SK-N-SH treated with all-trans-retinoic acid at 6 μM for 48 hours (cell line): ENCODE results near the gene LRRK1.

Source experiments
- ATAC-seq: fragments of 200-7000 bp; cut with Tn5 transposase; 3 replicates; pipeline ENCODE4 v1.9.1; 2020; ENCODE audit warnings: mild to moderate bottlenecking, moderate library complexity
- ARNTL ChIP-seq: fragments of 450-650 bp; formaldehyde crosslinking; IDR thresholded peaks from 2 replicates; pipeline ENCODE4 v1.5.0; 2020; ENCODE audit warnings: low read depth, mild to moderate bottlenecking, moderate library complexity, borderline replicate concordance
- BACH2 ChIP-seq: fragments of 250-450 bp; sonication (Bioruptor Pico); IDR thresholded peaks from 2 replicates; pipeline ENCODE4 v1.9.0; 2021; ENCODE audit warnings: mild to moderate bottlenecking, borderline replicate concordance
- CSDC2 ChIP-seq: fragments of 250-450 bp; sonication (Bioruptor Pico); IDR thresholded peaks from 2 replicates; pipeline ENCODE4 v1.5.0; 2020; ENCODE audit warnings: mild to moderate bottlenecking, moderate library complexity
- ESRRG ChIP-seq: fragments of 250-450 bp; sonication (Bioruptor Pico); IDR thresholded peaks from 2 replicates; pipeline ENCODE4 v1.6.1; 2021; ENCODE audit warnings: mild to moderate bottlenecking
- OSR1 ChIP-seq: fragments of 250-450 bp; sonication (Bioruptor Pico); IDR thresholded peaks from 2 replicates; pipeline ENCODE4 v1.8.0; 2022; ENCODE audit warnings: moderate library complexity, mild to moderate bottlenecking, inconsistent platforms
- PPARA ChIP-seq: fragments of 250-450 bp; sonication (Bioruptor Pico); IDR thresholded peaks from 2 replicates; pipeline ENCODE4 v1.5.0; 2020; ENCODE audit warnings: mild to moderate bottlenecking, borderline replicate concordance
- RARB ChIP-seq: fragments of 250-450 bp; sonication (Bioruptor Pico); IDR thresholded peaks from 2 replicates; pipeline ENCODE4 v1.8.0; 2021; ENCODE audit warnings: mild to moderate bottlenecking, moderate library complexity
- SNAI2 ChIP-seq: fragments of 250-450 bp; sonication (Bioruptor Pico); IDR thresholded peaks from 2 replicates; pipeline ENCODE4 v1.5.0; 2020; ENCODE audit warnings: mild to moderate bottlenecking, moderate library complexity
- TCF4 ChIP-seq: fragments of 250-450 bp; sonication (Bioruptor Pico); IDR thresholded peaks from 2 replicates; pipeline ENCODE4 v1.8.0; 2021; ENCODE audit warnings: mild to moderate bottlenecking, moderate library complexity, borderline replicate concordance
- TOX ChIP-seq: fragments of 250-450 bp; sonication (Bioruptor Pico); IDR thresholded peaks from 2 replicates; pipeline ENCODE4 v1.8.0; 2021; ENCODE audit warnings: mild to moderate bottlenecking, moderate library complexity, borderline replicate concordance
- ZC3H10 ChIP-seq: fragments of 250-450 bp; sonication (Bioruptor Pico); IDR thresholded peaks from 2 replicates; pipeline ENCODE4 v1.5.1; 2021; ENCODE audit warnings: mild to moderate bottlenecking, moderate library complexity
- ZFP3 ChIP-seq: fragments of 250-450 bp; sonication (Bioruptor Pico); IDR thresholded peaks from 2 replicates; pipeline ENCODE4 v1.5.0; 2020; ENCODE audit warnings: mild to moderate bottlenecking, moderate library complexity
- ZFP30 ChIP-seq: fragments of 450-650 bp; formaldehyde crosslinking; IDR thresholded peaks from 2 replicates; pipeline ENCODE4 v1.5.0; 2022; ENCODE audit warnings: mild to moderate bottlenecking, moderate library complexity
- ZNF565 ChIP-seq: fragments of 450-650 bp; formaldehyde crosslinking; conservative IDR thresholded peaks from 2 replicates; pipeline ENCODE4 v1.5.0; 2020; ENCODE audit warnings: low read depth, mild to moderate bottlenecking, moderate library complexity
- ZNF70 ChIP-seq: fragments of 450-650 bp; formaldehyde crosslinking; IDR thresholded peaks from 2 replicates; pipeline ENCODE4 v1.5.0; 2020; ENCODE audit warnings: mild to moderate bottlenecking, moderate library complexity
- ZNF8 ChIP-seq: fragments of 450-650 bp; formaldehyde crosslinking; IDR thresholded peaks from 2 replicates; pipeline ENCODE4 v1.5.0; 2020; ENCODE audit warnings: mild to moderate bottlenecking, moderate library complexity
- TF ChIP-seq, protein P1 (sequence below): fragments of 250-450 bp; sonication (Bioruptor Pico); IDR thresholded peaks from 2 replicates; pipeline ENCODE4 v1.8.0; 2020; ENCODE audit warnings: mild to moderate bottlenecking, moderate library complexity, borderline replicate concordance
- TF ChIP-seq, protein P2 (sequence below): fragments of 250-450 bp; sonication (Bioruptor Pico); IDR thresholded peaks from 2 replicates; pipeline ENCODE4 v1.5.1; 2021; ENCODE audit warnings: mild to moderate bottlenecking, moderate library complexity
- TF ChIP-seq, protein P3 (sequence below): fragments of 250-450 bp; sonication (Bioruptor Pico); IDR thresholded peaks from 2 replicates; pipeline ENCODE4 v1.5.1; 2020; ENCODE audit warnings: low read depth, mild to moderate bottlenecking, moderate library complexity

Gene LRRK1

DNA sequence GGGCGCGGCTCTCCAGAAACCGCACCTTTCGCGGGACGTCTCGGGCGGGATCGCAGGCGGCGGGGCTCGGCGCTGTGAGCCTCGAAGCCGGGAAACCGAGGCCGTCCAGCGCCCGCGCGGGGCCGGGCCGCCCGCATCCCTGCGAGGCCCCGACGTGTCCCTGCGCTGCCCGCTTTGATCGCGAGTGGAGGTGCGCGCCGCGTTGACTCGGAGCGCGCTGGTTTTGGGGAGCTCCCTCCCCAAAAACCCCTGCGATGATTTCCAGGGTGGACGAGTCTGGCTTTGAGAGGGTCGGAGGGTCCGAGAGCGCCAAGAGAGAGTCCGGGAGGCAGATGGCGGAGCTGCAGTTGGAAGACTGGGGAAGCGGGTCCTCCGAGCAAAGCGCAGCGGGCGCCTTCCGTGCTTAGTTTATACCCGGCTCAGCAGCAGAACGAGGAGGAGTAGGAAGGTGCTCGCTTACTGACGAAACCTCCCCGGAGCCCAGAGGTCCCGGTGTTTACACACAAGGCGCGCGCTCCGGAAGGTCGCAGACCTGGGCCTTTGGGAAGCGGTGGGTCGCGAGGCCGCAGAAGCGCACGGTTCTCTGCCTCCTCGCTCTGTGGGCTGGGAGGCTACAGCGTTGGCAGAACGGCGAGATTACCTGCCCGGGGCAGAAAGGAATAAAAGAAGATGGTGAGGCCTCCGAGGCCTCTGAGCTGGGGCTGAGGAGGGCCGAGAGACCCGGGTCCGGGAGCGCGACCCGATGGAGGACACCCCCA is 38.8 kb upstream of the LRRK1 start:
- TF ChIP-seq PPARA (CRISPR knock-in tag) (no peak), TCF4 (CRISPR knock-in tag) (no peak), ZFP30 (no peak), ZC3H10 (no peak), SNAI2 (CRISPR knock-in tag) (no peak), RARB (CRISPR knock-in tag) (no peak), BACH2 (CRISPR knock-in tag) (no peak)
- ATAC-seq = no peak

DNA sequence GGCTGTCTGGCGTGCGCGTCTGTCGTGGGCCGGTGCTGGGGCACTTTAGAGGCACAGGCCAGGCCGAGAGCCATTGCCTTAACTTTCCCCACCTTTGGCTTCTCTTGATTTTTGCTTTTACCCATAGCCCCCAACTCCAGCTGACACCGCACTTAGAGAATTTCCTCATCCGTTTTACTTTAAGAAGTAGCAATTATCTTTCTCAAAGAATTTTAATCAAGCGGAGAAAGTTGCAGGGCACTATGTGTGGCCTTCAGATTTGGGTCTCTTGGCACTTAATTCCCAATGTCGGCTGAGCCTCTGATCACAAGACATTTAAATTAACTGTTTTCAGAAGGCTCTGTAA is 38.3 kb upstream of the LRRK1 start:
- TF ChIP-seq TOX (CRISPR knock-in tag) = no peak
- TF ChIP-seq BACH2 (CRISPR knock-in tag) = no peak
- no peak for TF ChIP-seq ZNF8
- no peak for TF ChIP-seq OSR1 (CRISPR knock-in tag)
- TF ChIP-seq ESRRG (CRISPR knock-in tag) = no peak
- TF ChIP-seq CSDC2 (CRISPR knock-in tag) = no peak
- no peak for TF ChIP-seq ZNF565 (CRISPR knock-in tag)
- no peak for TF ChIP-seq PPARA (CRISPR knock-in tag)
- TF ChIP-seq, protein P1, sequence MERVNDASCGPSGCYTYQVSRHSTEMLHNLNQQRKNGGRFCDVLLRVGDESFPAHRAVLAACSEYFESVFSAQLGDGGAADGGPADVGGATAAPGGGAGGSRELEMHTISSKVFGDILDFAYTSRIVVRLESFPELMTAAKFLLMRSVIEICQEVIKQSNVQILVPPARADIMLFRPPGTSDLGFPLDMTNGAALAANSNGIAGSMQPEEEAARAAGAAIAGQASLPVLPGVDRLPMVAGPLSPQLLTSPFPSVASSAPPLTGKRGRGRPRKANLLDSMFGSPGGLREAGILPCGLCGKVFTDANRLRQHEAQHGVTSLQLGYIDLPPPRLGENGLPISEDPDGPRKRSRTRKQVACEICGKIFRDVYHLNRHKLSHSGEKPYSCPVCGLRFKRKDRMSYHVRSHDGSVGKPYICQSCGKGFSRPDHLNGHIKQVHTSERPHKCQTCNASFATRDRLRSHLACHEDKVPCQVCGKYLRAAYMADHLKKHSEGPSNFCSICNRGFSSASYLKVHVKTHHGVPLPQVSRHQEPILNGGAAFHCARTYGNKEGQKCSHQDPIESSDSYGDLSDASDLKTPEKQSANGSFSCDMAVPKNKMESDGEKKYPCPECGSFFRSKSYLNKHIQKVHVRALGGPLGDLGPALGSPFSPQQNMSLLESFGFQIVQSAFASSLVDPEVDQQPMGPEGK (CRISPR knock-in tag) = no peak
- no peak for TF ChIP-seq ZC3H10
- TF ChIP-seq ZFP3 = no peak
- TF ChIP-seq SNAI2 (CRISPR knock-in tag) = no peak
- no peak for TF ChIP-seq TCF4 (CRISPR knock-in tag)
- no peak for TF ChIP-seq ARNTL (CRISPR knock-in tag)
- TF ChIP-seq, protein P2, sequence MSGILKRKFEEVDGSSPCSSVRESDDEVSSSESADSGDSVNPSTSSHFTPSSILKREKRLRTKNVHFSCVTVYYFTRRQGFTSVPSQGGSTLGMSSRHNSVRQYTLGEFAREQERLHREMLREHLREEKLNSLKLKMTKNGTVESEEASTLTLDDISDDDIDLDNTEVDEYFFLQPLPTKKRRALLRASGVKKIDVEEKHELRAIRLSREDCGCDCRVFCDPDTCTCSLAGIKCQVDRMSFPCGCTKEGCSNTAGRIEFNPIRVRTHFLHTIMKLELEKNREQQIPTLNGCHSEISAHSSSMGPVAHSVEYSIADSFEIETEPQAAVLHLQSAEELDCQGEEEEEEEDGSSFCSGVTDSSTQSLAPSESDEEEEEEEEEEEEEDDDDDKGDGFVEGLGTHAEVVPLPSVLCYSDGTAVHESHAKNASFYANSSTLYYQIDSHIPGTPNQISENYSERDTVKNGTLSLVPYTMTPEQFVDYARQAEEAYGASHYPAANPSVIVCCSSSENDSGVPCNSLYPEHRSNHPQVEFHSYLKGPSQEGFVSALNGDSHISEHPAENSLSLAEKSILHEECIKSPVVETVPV (CRISPR knock-in tag) = no peak
- no peak for TF ChIP-seq ZNF70 (CRISPR knock-in tag)
- no peak for ATAC-seq

DNA sequence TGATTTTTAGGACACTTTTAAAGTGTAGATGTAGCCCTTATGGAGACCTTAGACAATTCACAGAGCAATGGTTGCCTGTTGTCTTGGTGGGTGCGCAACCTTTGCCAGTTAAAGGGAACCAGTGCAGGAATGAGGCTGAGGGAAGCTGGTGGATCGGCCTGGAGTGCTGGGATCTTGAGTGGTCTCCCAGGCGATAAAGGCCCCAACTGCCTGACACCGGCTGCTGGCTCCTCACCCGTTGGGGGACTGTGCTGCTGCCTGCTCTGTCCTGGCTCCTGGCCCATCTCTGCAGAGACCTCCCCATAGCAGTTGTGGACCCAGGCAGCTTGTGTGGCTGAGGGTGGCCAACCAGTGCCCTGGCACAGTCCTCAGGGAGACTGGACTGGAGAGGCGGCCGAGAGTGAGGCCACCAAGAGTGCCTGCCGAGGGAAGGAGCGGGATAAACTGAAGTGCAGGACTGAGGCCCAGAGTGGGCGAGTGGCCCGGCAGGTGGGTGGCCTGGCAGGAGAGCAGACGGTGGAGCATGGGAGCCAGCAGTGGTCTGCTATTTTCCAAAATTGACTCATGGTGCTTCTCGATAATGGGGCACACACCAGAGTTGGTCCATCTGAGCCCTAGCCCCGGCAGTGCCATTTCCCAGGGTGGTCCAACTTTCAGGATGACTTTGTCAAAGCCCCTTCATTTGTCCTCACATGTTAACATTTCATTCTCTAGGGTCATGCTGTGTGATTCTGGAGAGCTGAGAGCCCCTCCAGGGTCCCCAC is 37.4 kb upstream of the LRRK1 start:
- no peak for ATAC-seq

More for the DNA sequence above, 37.4 kb upstream of the LRRK1 start:
- TF ChIP-seq SNAI2 (CRISPR knock-in tag) (no peak), CSDC2 (CRISPR knock-in tag) (no peak), ARNTL (CRISPR knock-in tag) (no peak), RARB (CRISPR knock-in tag) (no peak), ZNF70 (CRISPR knock-in tag) (no peak), ZFP3 (no peak), TCF4 (CRISPR knock-in tag) (no peak), BACH2 (CRISPR knock-in tag) (no peak), ZC3H10 (no peak), ZFP30 (no peak), OSR1 (CRISPR knock-in tag) (no peak), ESRRG (CRISPR knock-in tag) (no peak), ZNF565 (CRISPR knock-in tag) (no peak), ZNF8 (no peak)
- TF ChIP-seq, protein P3, sequence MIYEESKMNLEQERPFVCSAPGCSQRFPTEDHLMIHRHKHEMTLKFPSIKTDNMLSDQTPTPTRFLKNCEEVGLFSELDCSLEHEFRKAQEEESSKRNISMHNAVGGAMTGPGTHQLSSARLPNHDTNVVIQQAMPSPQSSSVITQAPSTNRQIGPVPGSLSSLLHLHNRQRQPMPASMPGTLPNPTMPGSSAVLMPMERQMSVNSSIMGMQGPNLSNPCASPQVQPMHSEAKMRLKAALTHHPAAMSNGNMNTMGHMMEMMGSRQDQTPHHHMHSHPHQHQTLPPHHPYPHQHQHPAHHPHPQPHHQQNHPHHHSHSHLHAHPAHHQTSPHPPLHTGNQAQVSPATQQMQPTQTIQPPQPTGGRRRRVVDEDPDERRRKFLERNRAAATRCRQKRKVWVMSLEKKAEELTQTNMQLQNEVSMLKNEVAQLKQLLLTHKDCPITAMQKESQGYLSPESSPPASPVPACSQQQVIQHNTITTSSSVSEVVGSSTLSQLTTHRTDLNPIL (CRISPR knock-in tag) = no peak
- TF ChIP-seq, protein P2 (CRISPR knock-in tag) = no peak
- TF ChIP-seq, all 23 proteins: peak for 0
